Spleen (tissue), 7 donors: ENCODE measurements around the gene PDE4A.

Experiments used
- CTCF ChIP-seq, 11 experiments: fragments of 200-600 bp in 7 of 11; fragments of 450-650 bp in 4 of 11; sonication (generic) in 4 of 11; IDR thresholded peaks in 8 of 11; conservative IDR thresholded peaks in 3 of 11; 1 replicate in 7 of 11; 2 replicates in 4 of 11; pipeline versions ENCODE4 v1.4.0 to v1.8.0; 2016 to 2021; ENCODE audit warnings: antibody characterized with exemption in 11 of 11, inconsistent platforms in 4 of 11, mild to moderate bottlenecking in 1 of 11
- POLR2A ChIP-seq, 3 donors: fragments of 450-650 bp; IDR thresholded peaks; one replicate each; pipeline ENCODE4 v1.5.1; 2017; ENCODE audit warnings: antibody characterized with exemption in 3 of 3, mild to moderate bottlenecking in 1 of 3
- donor health status: DM: no; HTN: no; CAD: no; lungs with moderate emphysema.
- donor health status: DM: no; HTN: no; CAD: no.
- donor health status: DM: no; HTN: no; CAD: no.

- TF ChIP-seq CTCF (IDR thresholded peaks at IDR 0.05 in 8 of 11, conservative IDR thresholded peaks at IDR 0.05 in 3 of 11) (no peak), POLR2A (IDR thresholded peaks at IDR 0.05) (no peak)
Measured at GRCh38 chr19:10419646-10420443, 493 bp upstream of the PDE4A start.
